NB4 (cell line): ENCODE results near the gene ZNF668.
A peak's percentile ranks its signal among the peaks of the same experiment; 100 is the strongest.

Source experiments
- DNase-seq: peaks from one replicate; pipeline ENCODE4 v3.0.0; 2010; ENCODE audit warnings: low read depth
- H3K4me3 ChIP-seq: one replicate; pipeline ENCODE4 v1.5.1; 2011; ENCODE audit warnings: mild to moderate bottlenecking, low read depth, low read length, moderate library complexity
- CTCF ChIP-seq: IDR thresholded peaks from one replicate; pipeline ENCODE4 v1.5.1; 2012; ENCODE audit warnings: low read depth, low read length
- MAX ChIP-seq: IDR thresholded peaks from 2 replicates; pipeline ENCODE4 v1.6.1; 2011; ENCODE audit warnings: low read depth, low read length
- MYC ChIP-seq: IDR thresholded peaks from 2 replicates; pipeline ENCODE4 v1.6.1; 2011; ENCODE audit warnings: low read depth, low read length
- POLR2A ChIP-seq: IDR thresholded peaks from 2 replicates; pipeline ENCODE4 v1.6.1; 2011; ENCODE audit warnings: mild to moderate bottlenecking; ENCODE audit not compliant: insufficient read length; ENCODE audit errors: extremely low read depth

Gene ZNF668

GRCh38 chr16:31061126-31061812, 12.8 kb downstream of the ZNF668 start:
- no peak overlapping the region for H3K4me3 ChIP-seq
- DNase-seq: no peak
- TF ChIP-seq MAX (no peak), MYC (no peak), CTCF (no peak), POLR2A (no peak)

GRCh38 chr16:31055613-31056012, 18.4 kb downstream of the ZNF668 start:
- DNase-seq: no peak
- TF ChIP-seq MYC (no peak), POLR2A (no peak), CTCF (no peak), MAX (no peak)
- no peak overlapping the region for H3K4me3 ChIP-seq

GRCh38 chr16:31052114-31052513, 21.9 kb downstream of the ZNF668 start:
- no peak for TF ChIP-seq MYC
- TF ChIP-seq POLR2A: no peak
- no peak for TF ChIP-seq CTCF
- TF ChIP-seq MAX: no peak
- DNase-seq: peak; percentile 67
- H3K4me3 ChIP-seq: no peak overlapping the region

- TF ChIP-seq CTCF: no peak
- TF ChIP-seq POLR2A: no peak
- no peak for TF ChIP-seq MYC
- no peak for TF ChIP-seq MAX
- H3K4me3 ChIP-seq: no peak overlapping the region
- DNase-seq: no peak
Measured at GRCh38 chr16:31050280-31051030, 23.6 kb downstream of the ZNF668 start.

- TF ChIP-seq CTCF: no peak
- DNase-seq: no peak
- H3K4me3 ChIP-seq: no peak overlapping the region
Measured at GRCh38 chr16:31043898-31044481, 30.1 kb downstream of the ZNF668 start.
